Effector memory CD4-positive, alpha-beta T cell (primary cell): ENCODE data around the gene OR6K3.
"Not testable (repeated sequence)": the region's sequence is repeated elsewhere in the genome, so short reads cannot be mapped to it uniquely, and the experiment has no call there.

Source experiments
- DNase-seq, 3 donors: peaks; one replicate each; pipeline ENCODE4 v3.0.0-alpha.2; 2020
- H3K27ac ChIP-seq: 2 replicates; pipeline ENCODE4 v1.7.0; 2013; ENCODE audit warnings: mild to moderate bottlenecking, low read length, moderate library complexity; ENCODE audit not compliant: insufficient read depth, poor library complexity, severe bottlenecking
- H3K27me3 ChIP-seq: replicated peaks from 2 replicates; pipeline ENCODE4 v1.7.0; 2013; ENCODE audit warnings: mild to moderate bottlenecking, low read length; ENCODE audit not compliant: insufficient read depth, control insufficient read depth, poor library complexity, severe bottlenecking
- H3K36me3 ChIP-seq: 2 replicates; pipeline ENCODE4 v1.7.0; 2013; ENCODE audit warnings: mild to moderate bottlenecking, low read length, moderate library complexity; ENCODE audit not compliant: control insufficient read depth, insufficient read depth
- H3K4me1 ChIP-seq: 2 replicates; pipeline ENCODE4 v1.7.0; 2013; ENCODE audit warnings: low read length, mild to moderate bottlenecking; ENCODE audit not compliant: control insufficient read depth, insufficient read depth, poor library complexity, severe bottlenecking
- H3K4me3 ChIP-seq: 2 replicates; pipeline ENCODE4 v1.7.0; 2013; ENCODE audit warnings: low read length, low read depth, mild to moderate bottlenecking; ENCODE audit not compliant: insufficient read depth, poor library complexity, severe bottlenecking
- H3K9me3 ChIP-seq: 2 replicates; pipeline ENCODE4 v1.7.0; 2013; ENCODE audit warnings: mild to moderate bottlenecking, low read length, moderate library complexity; ENCODE audit not compliant: control insufficient read depth

OR6K3 gene

DNA sequence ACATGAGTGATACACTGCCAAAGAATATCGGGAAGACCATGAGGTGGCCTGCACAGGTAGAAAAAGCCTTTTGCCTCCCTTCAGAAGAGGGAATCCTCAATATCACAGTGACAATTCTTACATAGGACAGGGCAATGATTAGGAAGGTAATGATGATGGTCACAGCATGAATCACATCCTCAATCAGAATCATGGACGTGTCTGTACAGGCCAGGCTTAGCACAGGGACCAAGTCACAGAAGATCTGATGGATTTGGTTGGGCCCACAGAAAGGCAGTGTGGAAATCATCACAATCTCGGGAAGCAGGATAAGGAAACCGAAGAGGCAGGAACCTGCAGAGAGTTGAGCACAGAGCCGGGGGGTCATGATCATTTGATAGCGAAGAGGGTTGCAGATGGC lies 3.2 kb downstream of the OR6K3 start:
- H3K27ac ChIP-seq, result no peak overlapping the region
- H3K27me3 ChIP-seq, result no peaks in the 10 kb centered on the region
- no peak overlapping the region for H3K4me3 ChIP-seq
- no peak for DNase-seq
- no peaks in the 10 kb centered on the region for H3K9me3 ChIP-seq
- no peaks in the 10 kb centered on the region for H3K36me3 ChIP-seq
- H3K4me1 ChIP-seq, result no peaks in the 10 kb centered on the region

- Histone ChIP-seq H3K9me3 (no peaks in the 10 kb centered on the region), H3K4me1 (no peaks in the 10 kb centered on the region), H3K4me3 (no peak overlapping the region), H3K27ac (no peak overlapping the region), H3K27me3 (peaks cover 2% of the 10 kb centered on the region), H3K36me3 (no peaks in the 10 kb centered on the region)
- DNase-seq, result no peak
Measured at GRCh38 chr1:158716335-158716734, 4.2 kb downstream of the OR6K3 start.

DNA sequence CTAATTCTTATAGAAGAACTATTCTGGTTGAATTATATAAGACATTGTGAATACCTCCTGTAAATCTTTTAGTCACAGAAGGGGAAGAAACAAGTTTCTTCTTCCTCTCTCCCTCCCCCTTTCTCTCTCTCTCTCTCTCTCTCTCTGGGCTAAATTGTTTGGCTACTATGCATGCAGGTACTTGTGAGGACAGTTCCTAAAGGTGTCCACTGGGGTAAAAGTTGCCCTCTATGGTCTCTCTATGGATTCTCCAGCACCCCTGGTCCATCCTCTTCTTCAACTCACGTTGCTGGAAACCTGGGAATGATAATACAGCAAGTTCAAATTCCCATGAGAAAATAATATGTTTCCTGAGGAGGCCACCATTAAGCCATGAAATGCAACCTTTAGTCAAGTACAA lies 5.8 kb downstream of the OR6K3 start:
- no peaks in the 10 kb centered on the region for H3K9me3 ChIP-seq
- H3K4me1 ChIP-seq, result no peaks in the 10 kb centered on the region
- H3K36me3 ChIP-seq, result no peaks in the 10 kb centered on the region
- H3K4me3 ChIP-seq, result no peak overlapping the region
- no peak for DNase-seq
- H3K27ac ChIP-seq, result no peak overlapping the region
- H3K27me3 ChIP-seq, result peaks cover 3% of the 10 kb centered on the region

DNA sequence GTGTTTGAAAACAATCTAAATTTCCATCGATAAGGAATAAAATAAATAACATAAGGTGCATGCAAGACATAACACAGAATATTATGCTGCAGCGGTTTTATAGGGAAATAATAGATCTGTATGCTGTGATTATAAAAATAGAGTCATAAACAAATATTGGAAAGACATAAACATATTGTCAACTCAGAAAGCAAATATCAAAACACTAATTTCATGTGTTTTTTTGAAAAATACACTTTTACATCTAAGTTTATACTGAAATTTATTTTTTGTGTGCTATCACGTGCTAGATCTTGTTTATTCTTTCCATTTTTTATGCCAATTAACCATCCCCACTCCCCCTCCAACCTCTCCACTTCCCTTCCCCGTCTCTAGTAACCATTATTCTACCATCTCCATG lies 9.4 kb downstream of the OR6K3 start:
- H3K27ac ChIP-seq, result no peak overlapping the region
- H3K4me1 ChIP-seq, result no peaks in the 10 kb centered on the region
- H3K36me3 ChIP-seq, result no peaks in the 10 kb centered on the region
- no peak for DNase-seq
- H3K9me3 ChIP-seq, result no peaks in the 10 kb centered on the region
- H3K27me3 ChIP-seq, result peaks cover 3% of the 10 kb centered on the region
- no peak overlapping the region for H3K4me3 ChIP-seq

- Histone ChIP-seq H3K4me1 (no peaks in the 10 kb centered on the region), H3K9me3 (no peaks in the 10 kb centered on the region), H3K27me3 (no peaks in the 10 kb centered on the region), H3K36me3 (no peaks in the 10 kb centered on the region), H3K27ac (no peak overlapping the region), H3K4me3 (no peak overlapping the region)
- DNase-seq, result no peak
Measured at GRCh38 chr1:158706096-158706495, 14.4 kb downstream of the OR6K3 start.

GRCh38 chr1:158700552-158700951 lies 20.0 kb downstream of the OR6K3 start, which contains the start of gene OR6K2:
Gene OR6K2 (minus strand): TSS chr1:158700652. CDS start chr1:158700652, 0 bp downstream.
- H3K9me3 ChIP-seq, result no peaks in the 10 kb centered on the region
- H3K27me3 ChIP-seq, result no peaks in the 10 kb centered on the region
- H3K4me3 ChIP-seq, result no peak within 1 kb of the TSS
- no peaks in the 10 kb centered on the region for H3K4me1 ChIP-seq
- no peak for DNase-seq
- no peaks in the 10 kb centered on the region for H3K36me3 ChIP-seq
- H3K27ac ChIP-seq, result no peak within 1 kb of the TSS

DNA sequence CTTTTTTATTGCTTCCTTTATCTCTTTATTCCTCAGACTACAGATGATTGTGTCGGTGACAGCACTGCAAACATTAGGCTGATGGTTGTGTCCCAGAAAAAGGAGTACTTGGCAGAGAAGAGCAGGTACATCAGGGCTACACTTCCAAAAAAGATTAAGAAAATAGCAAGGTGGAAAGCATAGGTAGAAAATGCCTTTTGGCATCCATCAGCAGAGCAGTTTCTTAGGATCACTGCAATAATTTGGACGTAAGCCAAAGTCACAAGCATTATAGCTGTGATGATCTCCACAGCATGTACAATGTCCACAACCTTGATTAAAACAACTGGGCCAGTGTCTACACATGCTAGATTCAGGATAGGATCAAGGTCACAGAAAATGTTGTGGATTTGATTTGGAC lies 25.9 kb downstream of the OR6K3 start:
- Histone ChIP-seq H3K36me3 (no peaks in the 10 kb centered on the region), H3K27me3 (no peaks in the 10 kb centered on the region), H3K4me1 (no peaks in the 10 kb centered on the region), H3K9me3 (no peaks in the 10 kb centered on the region), H3K4me3 (no peak overlapping the region), H3K27ac (no peak overlapping the region)
- DNase-seq, result no peak

GRCh38 chr1:158692356-158692755 lies 28.2 kb downstream of the OR6K3 start:
- Histone ChIP-seq H3K4me1 (no peaks in the 10 kb centered on the region), H3K9me3 (no peaks in the 10 kb centered on the region), H3K4me3 (no peak overlapping the region), H3K36me3 (no peaks in the 10 kb centered on the region), H3K27ac (no peak overlapping the region), H3K27me3 (no peaks in the 10 kb centered on the region)
- DNase-seq, result no peak

DNA sequence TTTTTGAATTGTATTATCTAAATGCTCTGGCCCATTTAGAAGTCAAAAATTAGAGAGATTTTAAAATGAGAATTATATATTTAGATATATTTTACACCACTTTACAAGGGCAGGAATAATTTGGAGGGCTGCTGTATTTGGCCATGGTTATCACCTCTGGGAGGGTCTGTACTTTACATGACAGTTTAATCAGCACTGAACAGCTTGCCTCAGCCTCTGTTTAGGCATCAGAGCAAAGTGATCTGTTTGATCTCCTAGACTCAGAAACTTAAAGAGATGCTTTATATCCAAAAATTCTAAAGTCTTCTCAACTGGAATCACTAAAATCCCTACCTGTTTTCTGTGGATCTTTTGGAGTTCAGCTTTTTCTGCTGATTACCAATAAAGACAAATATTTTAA lies 28.6 kb downstream of the OR6K3 start:
- H3K27ac ChIP-seq, result no peak overlapping the region
- no peak overlapping the region for H3K4me3 ChIP-seq
- no peaks in the 10 kb centered on the region for H3K4me1 ChIP-seq
- no peaks in the 10 kb centered on the region for H3K9me3 ChIP-seq
- DNase-seq, result no peak
- H3K36me3 ChIP-seq, result no peaks in the 10 kb centered on the region
- H3K27me3 ChIP-seq, result no peaks in the 10 kb centered on the region

DNA sequence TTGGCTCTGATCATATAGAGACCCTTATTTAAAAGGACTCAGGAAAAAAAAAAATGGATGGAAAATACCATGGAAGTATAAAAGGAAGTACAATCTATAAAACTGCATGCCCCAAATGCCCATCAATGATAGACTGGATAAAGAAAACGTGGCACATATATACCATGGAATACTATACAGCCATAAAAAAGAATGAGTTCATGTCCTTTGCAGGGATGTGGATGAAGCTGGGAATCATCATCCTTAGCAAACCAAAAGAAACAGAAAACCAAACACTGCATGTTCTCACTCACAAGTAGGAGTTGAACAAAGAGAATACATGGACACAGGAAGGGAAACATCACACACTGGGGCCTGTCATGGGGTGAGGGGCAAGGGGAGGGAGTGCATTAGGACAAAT lies 29.4 kb downstream of the OR6K3 start:
- H3K4me1 ChIP-seq, H3K9me3 ChIP-seq, H3K27me3 ChIP-seq, H3K27ac ChIP-seq, DNase-seq, H3K4me3 ChIP-seq, H3K36me3 ChIP-seq: not testable (repeated sequence)

GRCh38 chr1:158689875-158690274 lies 30.6 kb downstream of the OR6K3 start:
- no peak overlapping the region for H3K4me3 ChIP-seq
- peaks cover 3% of the 10 kb centered on the region for H3K27me3 ChIP-seq
- H3K4me1 ChIP-seq, result no peaks in the 10 kb centered on the region
- H3K27ac ChIP-seq, result no peak overlapping the region
- no peaks in the 10 kb centered on the region for H3K9me3 ChIP-seq
- no peaks in the 10 kb centered on the region for H3K36me3 ChIP-seq
- DNase-seq, result no peak
